ENCODE data around the gene DTNA. TPM values are rescaled to one million over a fixed set of nuclear protein-coding genes. Genes with fewer than 3 reads are reported as not detected.

DTNA gene
- total RNA-seq, 1 experiment from 2014 or later: 10.4 TPM

DNA sequence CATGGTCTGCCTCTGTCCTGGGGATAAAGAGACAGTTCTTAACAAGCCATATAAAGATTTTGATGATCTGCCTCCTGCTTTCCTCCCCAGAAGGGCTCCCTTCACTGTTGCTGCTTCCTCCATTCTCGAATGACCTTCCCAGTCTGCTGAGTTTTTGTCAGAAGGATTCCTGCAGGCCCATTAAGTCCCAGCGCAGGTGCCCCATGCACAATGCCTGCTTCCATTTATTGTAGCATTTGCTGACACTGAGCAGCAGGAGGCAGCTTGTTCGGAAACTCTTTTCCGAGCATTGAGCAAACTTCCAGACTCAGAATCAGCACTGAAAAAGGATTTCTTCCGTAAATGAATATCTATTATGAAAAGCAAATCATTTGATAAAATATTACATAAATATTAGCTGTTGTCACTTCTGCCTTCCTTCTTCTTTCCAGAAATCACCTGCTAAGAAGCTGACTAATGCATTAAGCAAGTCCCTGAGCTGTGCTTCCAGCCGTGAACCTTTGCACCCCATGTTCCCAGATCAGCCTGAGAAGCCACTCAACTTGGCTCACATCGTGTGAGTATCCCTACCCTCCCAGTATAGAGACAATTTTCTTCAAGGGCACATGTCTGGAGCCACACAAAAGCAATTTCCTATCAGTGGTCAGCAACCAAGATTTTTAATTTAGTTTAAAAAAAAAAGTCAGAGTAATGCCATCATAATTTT, 110.4 kb downstream of the DTNA start:
- POLR2A ChIA-PET: no interaction called here
- Mint-ChIP-seq H3K27me3 (ENCODE audit: insufficient read depth, unreplicated experiment) (no peaks in the 10 kb centered on the region), H3K36me3 (ENCODE audit: insufficient read depth, unreplicated experiment) (no peaks in the 10 kb centered on the region), H3K27ac (ENCODE audit: unreplicated experiment) (no peak overlapping the region), H3K4me3 (ENCODE audit: unreplicated experiment) (no peak overlapping the region), H3K9me3 (ENCODE audit: unreplicated experiment) (no peaks in the 10 kb centered on the region), H3K4me1 (ENCODE audit: low read depth, unreplicated experiment) (no peaks in the 10 kb centered on the region)
- no peaks in the 10 kb centered on the region for H3K36me3 ChIP-seq (ENCODE audit: control insufficient read depth, insufficient read depth, low read length)
- no peaks in the 10 kb centered on the region for H3K27me3 ChIP-seq (replicated peaks; ENCODE audit: control insufficient read depth, insufficient read depth, low read length)
- BruUV-seq (replicated peaks): no TSS peak
- DNase-seq: no peak
- H3K4me1 ChIP-seq: no peaks in the 10 kb centered on the region
- CTCF ChIA-PET: no interaction called here
- intact Hi-C loops (cut with micrococcal nuclease; ENCODE audit: unreplicated experiment): no loop called here
- H3K4me3 ChIP-seq (ENCODE audit: low read depth, low read length): no peak overlapping the region
- TF ChIP-seq, protein P1, sequence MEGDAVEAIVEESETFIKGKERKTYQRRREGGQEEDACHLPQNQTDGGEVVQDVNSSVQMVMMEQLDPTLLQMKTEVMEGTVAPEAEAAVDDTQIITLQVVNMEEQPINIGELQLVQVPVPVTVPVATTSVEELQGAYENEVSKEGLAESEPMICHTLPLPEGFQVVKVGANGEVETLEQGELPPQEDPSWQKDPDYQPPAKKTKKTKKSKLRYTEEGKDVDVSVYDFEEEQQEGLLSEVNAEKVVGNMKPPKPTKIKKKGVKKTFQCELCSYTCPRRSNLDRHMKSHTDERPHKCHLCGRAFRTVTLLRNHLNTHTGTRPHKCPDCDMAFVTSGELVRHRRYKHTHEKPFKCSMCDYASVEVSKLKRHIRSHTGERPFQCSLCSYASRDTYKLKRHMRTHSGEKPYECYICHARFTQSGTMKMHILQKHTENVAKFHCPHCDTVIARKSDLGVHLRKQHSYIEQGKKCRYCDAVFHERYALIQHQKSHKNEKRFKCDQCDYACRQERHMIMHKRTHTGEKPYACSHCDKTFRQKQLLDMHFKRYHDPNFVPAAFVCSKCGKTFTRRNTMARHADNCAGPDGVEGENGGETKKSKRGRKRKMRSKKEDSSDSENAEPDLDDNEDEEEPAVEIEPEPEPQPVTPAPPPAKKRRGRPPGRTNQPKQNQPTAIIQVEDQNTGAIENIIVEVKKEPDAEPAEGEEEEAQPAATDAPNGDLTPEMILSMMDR (IDR thresholded peaks at IDR 0.05; ENCODE audit: insufficient read depth in 1 of 2, low read depth in 1 of 2, low read length in 1 of 2, severe bottlenecking in 1 of 2, unreplicated experiment in 1 of 2): no peak
- H3K9me3 ChIP-seq: no peaks in the 10 kb centered on the region

DNA sequence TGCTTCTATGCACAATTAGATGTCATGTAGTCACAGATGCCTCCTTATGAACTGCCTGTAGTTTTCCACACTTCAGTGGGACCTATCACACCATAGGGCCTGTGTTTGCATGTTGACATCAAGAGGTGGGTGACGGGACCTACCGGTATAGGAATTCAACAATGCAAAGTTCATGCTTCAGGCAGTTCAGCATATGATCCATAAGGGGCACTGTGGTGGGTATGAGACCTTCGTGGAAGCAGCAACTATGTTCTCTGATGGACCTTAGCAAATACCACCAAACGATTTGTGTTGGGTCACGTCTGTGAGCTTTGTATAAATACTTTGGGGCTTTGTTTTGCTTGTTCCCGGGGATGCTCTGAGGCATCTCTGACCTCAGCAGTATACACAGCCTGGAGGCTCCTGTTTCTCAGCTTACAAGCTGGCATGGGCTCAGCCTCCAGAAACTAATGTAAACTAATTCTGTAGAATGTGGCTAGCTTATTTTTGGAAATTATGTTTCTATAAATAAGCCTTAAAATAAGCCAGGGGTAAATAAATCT, 111.6 kb downstream of the DTNA start:
- TF ChIP-seq, protein P1 (IDR thresholded peaks at IDR 0.05; ENCODE audit: insufficient read depth in 1 of 2, low read depth in 1 of 2, low read length in 1 of 2, severe bottlenecking in 1 of 2, unreplicated experiment in 1 of 2): no peak
- Mint-ChIP-seq H3K4me1 (ENCODE audit: low read depth, unreplicated experiment) (no peaks in the 10 kb centered on the region), H3K36me3 (ENCODE audit: insufficient read depth, unreplicated experiment) (no peaks in the 10 kb centered on the region), H3K27ac (ENCODE audit: unreplicated experiment) (no peak overlapping the region), H3K27me3 (ENCODE audit: insufficient read depth, unreplicated experiment) (no peaks in the 10 kb centered on the region), H3K9me3 (ENCODE audit: unreplicated experiment) (no peaks in the 10 kb centered on the region), H3K4me3 (ENCODE audit: unreplicated experiment) (no peak overlapping the region)
- no peaks in the 10 kb centered on the region for H3K36me3 ChIP-seq (ENCODE audit: control insufficient read depth, insufficient read depth, low read length)
- no peaks in the 10 kb centered on the region for H3K4me1 ChIP-seq
- CTCF ChIA-PET: no interaction called here
- no peaks in the 10 kb centered on the region for H3K9me3 ChIP-seq
- no peaks in the 10 kb centered on the region for H3K27me3 ChIP-seq (replicated peaks; ENCODE audit: control insufficient read depth, insufficient read depth, low read length)
- DNase-seq: no peak
- H3K4me3 ChIP-seq (ENCODE audit: low read depth, low read length): no peak overlapping the region
- intact Hi-C loops (cut with micrococcal nuclease; ENCODE audit: unreplicated experiment): no loop called here
- no TSS peak for BruUV-seq (replicated peaks)
- POLR2A ChIA-PET: no interaction called here

DNA sequence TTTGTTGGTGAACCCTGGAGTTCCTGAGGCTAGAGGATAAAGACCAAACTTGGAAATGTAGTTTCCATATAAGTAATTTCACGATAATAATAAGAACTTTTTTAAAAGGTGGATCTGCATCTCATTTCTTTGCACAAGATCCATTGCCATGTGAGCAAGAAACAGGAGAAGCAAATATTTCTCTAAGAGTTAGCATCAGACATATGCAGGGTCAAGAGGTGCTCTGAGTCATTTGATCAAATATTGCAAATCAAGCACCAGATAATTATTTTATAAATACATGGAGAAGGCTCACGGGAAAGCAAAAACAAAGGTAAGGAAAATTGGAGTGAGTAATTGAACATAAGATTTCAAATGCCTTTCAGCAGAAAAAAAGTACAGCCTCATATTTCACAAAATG, 118.0 kb downstream of the DTNA start:
- no peaks in the 10 kb centered on the region for H3K9me3 Mint-ChIP-seq (ENCODE audit: unreplicated experiment)
- no peaks in the 10 kb centered on the region for H3K4me1 Mint-ChIP-seq (ENCODE audit: low read depth, unreplicated experiment)
- CTCF ChIA-PET: no interaction called here
- H3K27me3 Mint-ChIP-seq (ENCODE audit: insufficient read depth, unreplicated experiment): no peaks in the 10 kb centered on the region
- Histone ChIP-seq H3K27me3 (replicated peaks; ENCODE audit: control insufficient read depth, insufficient read depth, low read length) (no peaks in the 10 kb centered on the region), H3K9me3 (no peaks in the 10 kb centered on the region), H3K4me1 (no peaks in the 10 kb centered on the region), H3K4me3 (ENCODE audit: low read depth, low read length) (no peak overlapping the region), H3K36me3 (ENCODE audit: control insufficient read depth, insufficient read depth, low read length) (no peaks in the 10 kb centered on the region)
- POLR2A ChIA-PET: no interaction called here
- H3K36me3 Mint-ChIP-seq (ENCODE audit: insufficient read depth, unreplicated experiment): no peaks in the 10 kb centered on the region
- no peak for DNase-seq
- intact Hi-C loops (cut with micrococcal nuclease; ENCODE audit: unreplicated experiment): no loop called here
- H3K4me3 Mint-ChIP-seq (ENCODE audit: unreplicated experiment): no peak overlapping the region
- H3K27ac Mint-ChIP-seq (ENCODE audit: unreplicated experiment): no peak overlapping the region
- TF ChIP-seq, protein P1 (IDR thresholded peaks at IDR 0.05; ENCODE audit: insufficient read depth in 1 of 2, low read depth in 1 of 2, low read length in 1 of 2, severe bottlenecking in 1 of 2, unreplicated experiment in 1 of 2): no peak
- BruUV-seq (replicated peaks): no TSS peak
